GM18505 (cell line): ENCODE results near the gene C5orf15.

Experiments
- ATAC-seq: cut with Tn5 transposase; IDR thresholded peaks from one replicate; pipeline ENCODE4 v1.9.1; 2021; ENCODE audit not compliant: unreplicated experiment
- POLR2A ChIP-seq: IDR thresholded peaks from 4 replicates; pipeline ENCODE4 v1.6.1; 2011; ENCODE audit warnings: borderline replicate concordance; ENCODE audit not compliant: insufficient read depth, insufficient read length; ENCODE audit errors: extremely low read depth

C5orf15 gene

DNA sequence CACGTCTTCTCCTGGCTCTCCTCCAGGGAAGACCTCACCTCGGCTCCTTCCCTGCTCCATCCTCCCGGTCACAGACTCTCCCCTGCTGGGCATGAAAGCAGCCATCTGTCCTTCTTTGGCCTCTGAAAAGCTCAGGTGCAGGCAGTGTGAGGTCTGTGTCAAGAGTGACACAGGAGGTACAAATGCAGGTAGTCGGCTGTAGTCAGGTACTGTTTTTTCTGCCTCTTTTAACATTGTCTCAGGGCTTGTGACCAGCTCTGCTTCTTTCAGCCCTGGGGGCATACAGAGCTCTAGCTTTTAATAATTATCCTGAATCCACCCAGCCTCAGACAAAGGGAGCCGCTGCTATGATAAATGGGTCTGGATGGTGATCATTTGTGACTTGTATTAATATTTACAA, 46.4 kb downstream of the C5orf15 start:
- TF ChIP-seq POLR2A = no peak
- no peak for ATAC-seq

DNA sequence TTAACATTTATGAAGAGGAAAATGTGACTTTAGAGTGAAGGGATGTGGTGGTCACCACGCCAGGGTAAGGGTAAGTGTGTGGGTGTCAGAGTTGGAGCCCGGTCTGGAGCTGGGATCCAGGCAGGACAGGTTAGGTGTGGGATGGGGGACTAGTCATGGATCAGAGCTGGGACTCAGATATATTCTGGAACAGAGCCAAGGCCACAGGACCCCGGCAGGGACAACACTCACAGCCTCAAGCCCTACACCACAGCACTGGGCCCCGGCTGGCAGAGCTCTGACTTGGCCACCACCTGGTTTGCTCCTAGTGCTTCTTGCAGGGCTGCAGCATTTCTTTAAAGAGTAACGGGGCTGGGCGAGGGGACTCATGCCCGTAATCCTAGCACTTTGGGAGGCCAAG, 47.4 kb downstream of the C5orf15 start:
- ATAC-seq = no peak
- TF ChIP-seq POLR2A = no peak

DNA sequence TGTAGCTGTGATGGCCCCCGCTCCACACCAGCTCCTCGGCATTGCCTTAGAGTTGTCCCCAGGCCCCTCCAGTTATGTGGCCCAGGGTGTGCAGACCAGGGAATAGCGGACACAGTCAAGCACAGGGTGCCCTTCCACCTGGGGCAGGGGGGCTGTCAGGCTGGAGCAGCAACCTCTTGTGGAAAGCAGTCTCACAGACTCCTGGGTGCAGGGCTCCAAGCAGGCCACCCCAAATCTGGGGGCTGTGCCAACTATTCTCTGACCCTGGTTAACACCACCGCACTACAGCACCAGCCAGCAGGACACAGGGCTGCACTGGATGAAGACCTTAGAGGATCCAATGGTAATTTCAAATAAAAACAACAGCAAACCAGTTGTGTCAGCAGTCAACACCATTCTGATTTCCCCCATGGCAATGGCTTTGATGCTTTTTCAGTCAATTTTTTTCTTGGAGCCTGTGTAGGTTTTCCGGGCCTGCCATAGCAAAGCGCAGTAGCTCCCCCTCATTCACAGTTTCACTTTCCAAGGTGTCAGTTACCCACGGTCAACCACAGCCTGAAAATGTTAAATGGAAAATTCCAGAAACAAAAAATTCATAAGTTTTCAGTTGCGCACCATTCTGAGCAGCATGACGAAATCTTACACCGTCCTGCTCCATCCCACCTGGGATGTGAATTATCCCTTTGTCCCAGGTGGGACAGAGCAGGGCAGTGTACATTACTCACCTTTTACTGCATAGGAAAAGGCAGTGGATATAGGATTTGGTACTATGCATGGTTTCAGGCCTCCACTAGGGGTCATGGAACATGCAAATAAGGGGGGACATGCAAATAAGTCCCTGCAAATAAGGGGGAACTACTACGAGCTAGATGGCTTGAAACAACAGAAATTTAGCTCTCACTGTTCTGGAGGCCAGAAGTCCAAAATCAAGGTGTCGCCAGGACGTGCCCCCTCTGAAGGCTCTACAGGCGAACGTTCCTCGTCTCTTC, 49.0 kb downstream of the C5orf15 start:
- no peak for ATAC-seq
- no peak for TF ChIP-seq POLR2A

- no peak for ATAC-seq
- no peak for TF ChIP-seq POLR2A
Measured at GRCh38 chr5:133918731-133919130, 49.7 kb downstream of the C5orf15 start.

GRCh38 chr5:133918316-133918715, 50.1 kb downstream of the C5orf15 start:
- TF ChIP-seq POLR2A = no peak
- ATAC-seq = no peak

DNA sequence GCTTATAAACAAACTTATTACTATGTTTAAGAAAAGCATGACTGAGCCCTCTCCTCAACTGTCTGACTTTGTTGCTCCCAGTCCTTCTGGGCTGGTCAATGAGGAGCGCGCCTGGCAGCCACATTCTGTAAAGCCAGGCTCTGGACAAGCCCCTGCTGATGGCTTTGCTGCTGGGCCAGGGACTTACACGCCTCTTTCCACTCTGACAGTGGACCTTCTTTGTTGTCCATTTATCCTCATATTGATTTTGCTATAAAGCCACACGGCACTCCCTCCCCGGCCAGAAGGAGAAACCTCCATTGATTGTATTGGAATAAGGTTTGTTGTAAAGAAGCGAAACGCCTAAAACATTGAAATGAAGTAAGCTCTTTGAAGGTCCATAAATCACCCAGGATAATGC, 50.6 kb downstream of the C5orf15 start:
- ATAC-seq = no peak
- no peak for TF ChIP-seq POLR2A

GRCh38 chr5:133916914-133917313, 51.5 kb downstream of the C5orf15 start:
- no peak for TF ChIP-seq POLR2A
- no peak for ATAC-seq

DNA sequence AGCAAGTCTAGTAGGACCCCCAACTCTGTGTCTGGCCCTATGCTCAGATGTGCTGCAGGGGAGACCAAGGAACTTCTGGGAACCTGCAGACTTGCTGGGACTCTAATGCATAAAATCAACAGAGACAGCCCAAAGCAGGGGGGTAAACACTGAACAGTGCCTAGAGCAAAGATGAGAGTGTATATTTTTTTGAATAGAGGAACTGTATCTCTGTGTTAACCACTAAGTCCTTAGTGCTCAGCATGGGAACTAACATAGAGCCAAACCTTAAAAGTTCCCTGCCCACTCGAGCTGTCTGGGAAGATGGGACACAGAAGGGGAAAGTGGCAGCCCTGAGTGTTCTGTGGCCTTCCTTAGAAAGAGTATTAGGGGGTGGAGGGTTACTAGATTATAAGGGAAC, 51.9 kb downstream of the C5orf15 start:
- no peak for TF ChIP-seq POLR2A
- no peak for ATAC-seq

GRCh38 chr5:133914434-133914833, 54.0 kb downstream of the C5orf15 start:
- TF ChIP-seq POLR2A = no peak
- no peak for ATAC-seq

DNA sequence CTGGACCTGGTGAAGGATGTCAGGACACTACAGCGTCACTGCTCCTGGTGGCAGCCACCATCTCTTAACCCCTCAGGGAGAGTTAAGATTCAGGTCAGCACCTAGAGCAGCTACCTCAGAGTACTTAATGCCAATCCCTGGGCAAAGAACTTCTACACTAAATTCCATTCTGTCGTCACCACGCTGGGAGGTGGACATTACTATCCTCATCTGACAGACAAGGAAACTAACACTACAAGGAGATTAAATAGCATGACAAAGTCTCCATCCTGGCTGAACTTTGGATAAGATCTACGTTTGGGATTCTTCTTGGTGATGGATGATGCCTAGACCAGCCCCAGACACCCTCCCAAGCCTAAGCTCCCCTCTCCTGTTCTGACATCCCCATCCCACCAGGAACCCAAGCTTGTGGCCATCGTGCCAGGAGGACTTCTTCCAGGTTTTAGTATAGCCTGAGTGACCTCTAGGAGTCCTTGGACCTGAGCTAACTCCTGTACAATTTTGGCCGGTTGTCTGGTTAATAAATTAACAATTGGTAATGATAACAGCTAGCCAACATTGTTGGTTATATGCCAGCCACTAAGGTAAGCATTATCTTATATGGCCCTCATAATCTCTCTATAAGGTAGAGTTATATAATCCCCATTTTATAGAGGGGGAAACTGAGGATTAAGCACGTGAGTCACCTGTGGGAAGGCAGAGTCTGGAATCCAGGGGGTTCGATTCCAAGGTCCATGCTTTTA, 54.8 kb downstream of the C5orf15 start:
- TF ChIP-seq POLR2A = no peak

DNA sequence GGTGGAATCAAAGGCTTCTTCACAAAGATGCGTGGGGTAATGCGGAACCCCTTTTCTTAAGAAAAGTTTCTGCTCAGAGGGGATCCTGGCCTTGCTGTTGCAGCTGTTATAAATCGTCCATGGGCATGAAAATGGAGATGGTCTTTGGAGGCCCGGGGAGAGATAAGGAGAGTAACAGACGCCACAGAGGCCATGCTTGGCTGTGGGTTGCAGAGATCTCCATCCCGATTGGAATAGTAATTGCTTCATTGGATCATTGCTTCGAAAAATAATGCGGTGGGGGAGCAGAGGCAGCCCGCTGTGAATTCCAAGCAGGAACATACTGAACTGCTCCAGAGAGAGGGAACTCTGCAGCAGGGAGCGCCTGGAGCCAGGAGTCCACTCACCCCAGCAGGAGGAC, 55.5 kb downstream of the C5orf15 start:
- no peak for TF ChIP-seq POLR2A
- no peak for ATAC-seq

More for the DNA sequence above, 54.8 kb downstream of the C5orf15 start:
- no peak for ATAC-seq

- TF ChIP-seq POLR2A = no peak
Measured at GRCh38 chr5:133910571-133910970, 57.9 kb downstream of the C5orf15 start.

GRCh38 chr5:133909603-133910002, 58.8 kb downstream of the C5orf15 start:
- no peak for ATAC-seq

More at GRCh38 chr5:133910571-133910970, 57.9 kb downstream of the C5orf15 start:
- ATAC-seq = no peak

More at GRCh38 chr5:133909603-133910002, 58.8 kb downstream of the C5orf15 start:
- TF ChIP-seq POLR2A = no peak
